Mesenteric fat pad (tissue), 1 donor: ENCODE results near the gene ATP1B4. TPM values are rescaled to one million over a fixed set of nuclear protein-coding genes. Genes with fewer than 3 reads are reported as not detected.

Experiments used
- DNase-seq: peaks from one replicate; pipeline ENCODE4 v3.0.0-alpha.2; 2020; ENCODE audit warnings: low spot score
- total RNA-seq: library from RNA; stranded (reverse); fragmentation: NEBNext Ultra II Directional; extraction: Animal tissue kit (Norgen Biotek cat#: 25700); gene quantifications from one replicate; pipeline ENCODE4 v1.2.1, GENCODE V29; 2021
- donor health status: DM: yes; HTN: yes; CAD: no.

Gene ATP1B4
- total RNA-seq, 1 donor from 2014 or later, result not detected

DNA sequence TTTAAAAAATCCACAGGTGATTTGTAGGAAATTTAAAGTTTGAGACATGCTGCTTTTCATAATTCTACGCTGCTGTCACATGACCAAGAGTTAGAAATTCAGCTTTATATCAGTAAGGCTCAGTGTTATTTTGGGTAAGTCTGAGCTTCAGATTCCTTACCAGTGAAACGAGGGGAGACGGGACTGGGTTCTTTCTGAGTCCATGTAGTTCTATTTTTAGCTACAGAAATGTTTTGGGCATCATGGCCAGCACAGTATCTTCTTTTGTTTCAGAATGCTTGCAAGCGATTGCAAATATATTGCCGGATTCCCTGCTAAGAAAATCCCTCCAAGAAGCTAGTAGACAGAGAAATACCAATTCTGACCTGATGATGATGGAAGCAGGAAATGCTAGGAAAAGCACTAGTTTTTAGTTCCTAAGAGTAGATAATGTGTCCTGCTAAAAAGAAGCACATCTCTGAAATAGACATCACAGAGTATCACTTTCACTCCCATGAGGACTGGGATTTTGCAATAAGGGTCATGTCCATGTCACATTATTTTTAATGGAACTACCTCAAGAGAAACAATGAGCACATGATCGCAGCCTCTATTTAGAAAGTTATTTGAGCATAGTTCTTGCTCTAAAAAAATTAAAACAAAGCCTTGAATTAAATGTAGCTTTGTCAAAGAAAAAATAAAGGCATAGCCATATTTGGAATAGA is 10.9 kb downstream of the ATP1B4 start:
- no peak for DNase-seq

DNA sequence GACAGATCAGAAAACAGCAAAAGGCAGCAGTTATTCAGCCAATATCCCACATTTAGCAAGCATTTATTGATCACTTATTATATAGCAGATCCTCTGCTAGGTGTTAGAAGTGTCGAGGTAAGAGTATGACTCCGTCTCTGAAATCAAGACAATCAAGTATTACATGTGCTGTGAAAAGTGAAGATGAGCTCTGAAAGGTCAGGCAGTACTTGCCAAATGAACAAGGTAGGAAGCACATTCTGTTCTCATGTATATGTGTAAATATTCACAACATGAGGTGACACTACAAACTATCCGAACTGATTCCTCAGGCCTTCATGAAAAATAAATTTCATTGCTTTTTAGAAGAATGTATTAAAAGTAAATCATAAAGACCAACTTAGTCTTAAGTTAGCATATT is 15.3 kb downstream of the ATP1B4 start:
- DNase-seq, result no peak

DNA sequence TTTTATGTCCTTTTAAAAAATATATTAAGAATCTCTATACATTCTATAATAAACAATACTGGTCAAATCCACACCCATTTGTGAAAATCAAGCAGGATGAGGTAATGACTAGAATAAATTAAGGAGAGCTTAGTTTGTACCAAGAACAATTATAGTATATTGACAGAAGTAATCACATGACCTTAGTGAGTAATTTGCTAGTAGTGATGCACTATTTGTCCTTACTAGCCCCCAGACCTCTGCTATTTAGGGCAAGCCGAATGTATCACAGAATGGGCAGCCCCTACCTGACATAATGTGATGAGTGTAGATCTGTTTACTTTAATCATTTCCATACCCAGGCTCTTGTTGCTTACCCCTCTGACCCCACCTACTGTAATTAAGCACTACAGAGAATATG is 15.8 kb downstream of the ATP1B4 start:
- no peak for DNase-seq

DNA sequence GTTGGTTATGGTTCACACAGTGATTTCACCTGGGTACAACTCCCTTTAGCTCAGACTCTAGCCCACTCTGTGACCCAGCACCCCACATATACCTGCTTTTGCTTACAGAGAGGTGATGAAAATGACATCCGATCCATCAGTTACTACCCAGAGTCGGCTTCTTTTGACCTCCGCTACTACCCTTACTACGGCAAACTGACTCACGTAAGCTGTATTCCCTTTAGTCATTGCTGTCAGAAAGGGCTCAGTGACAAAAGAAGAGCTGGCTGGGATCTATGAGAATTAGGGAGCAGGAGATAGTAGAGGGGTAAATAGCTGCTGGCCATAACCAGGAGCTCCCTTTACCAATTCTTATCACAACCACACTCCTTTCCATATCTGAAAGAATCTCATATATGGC is 16.7 kb downstream of the ATP1B4 start:
- no peak for DNase-seq

DNA sequence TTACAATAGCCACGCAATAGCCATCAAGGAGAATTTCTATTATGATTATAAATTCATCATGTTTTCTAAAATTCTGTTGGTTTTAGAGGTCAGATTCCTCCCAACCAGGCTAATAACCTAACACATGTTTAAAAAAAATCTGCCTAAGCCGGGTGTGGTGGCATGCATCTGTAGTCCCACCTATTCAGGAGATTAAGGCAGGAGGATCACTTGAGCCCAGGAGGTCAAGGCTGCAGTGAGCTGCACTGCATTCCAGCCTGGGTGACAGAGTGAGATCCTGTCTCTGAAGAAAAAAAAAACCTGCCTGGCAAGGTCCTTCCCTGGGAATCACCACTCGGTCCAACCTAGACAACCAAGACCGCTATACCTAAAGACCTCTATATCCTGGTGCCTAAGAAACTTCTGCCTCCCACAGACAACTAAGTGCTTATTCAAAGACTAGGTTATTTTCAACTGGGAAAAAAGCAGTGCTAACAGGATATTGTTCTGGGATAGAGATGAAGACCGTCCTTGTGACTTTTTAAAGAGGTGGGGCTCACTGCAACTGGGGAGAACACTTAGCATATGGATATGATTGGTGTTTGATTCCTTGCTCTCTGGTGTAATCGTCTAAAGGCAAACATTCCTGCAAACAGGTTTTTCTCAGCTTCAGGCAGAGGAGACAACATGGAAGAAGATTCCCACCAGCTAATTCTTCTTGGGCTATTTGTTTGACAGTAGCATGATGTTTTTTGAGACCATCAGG is 18.2 kb downstream of the ATP1B4 start:
- DNase-seq, result no peak

DNA sequence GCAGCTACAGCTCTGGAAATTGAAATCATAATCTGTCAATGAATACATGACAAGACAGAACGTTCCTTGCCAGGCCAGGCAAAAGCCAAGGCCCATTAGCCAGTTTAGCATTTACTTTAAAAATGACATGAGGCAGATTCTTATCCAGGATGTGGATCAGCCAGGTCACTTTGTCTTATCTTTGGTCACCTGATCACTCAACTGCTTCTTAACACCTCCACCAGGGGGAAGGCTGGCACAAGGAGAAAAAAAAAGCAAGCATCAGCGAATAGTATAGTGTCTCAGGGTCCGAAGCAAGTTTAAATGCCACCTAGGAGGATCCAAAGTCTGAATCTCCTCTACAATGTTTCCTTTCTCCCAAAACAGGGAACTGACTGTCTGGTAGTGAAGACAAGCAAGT is 18.8 kb downstream of the ATP1B4 start:
- DNase-seq, result no peak

DNA sequence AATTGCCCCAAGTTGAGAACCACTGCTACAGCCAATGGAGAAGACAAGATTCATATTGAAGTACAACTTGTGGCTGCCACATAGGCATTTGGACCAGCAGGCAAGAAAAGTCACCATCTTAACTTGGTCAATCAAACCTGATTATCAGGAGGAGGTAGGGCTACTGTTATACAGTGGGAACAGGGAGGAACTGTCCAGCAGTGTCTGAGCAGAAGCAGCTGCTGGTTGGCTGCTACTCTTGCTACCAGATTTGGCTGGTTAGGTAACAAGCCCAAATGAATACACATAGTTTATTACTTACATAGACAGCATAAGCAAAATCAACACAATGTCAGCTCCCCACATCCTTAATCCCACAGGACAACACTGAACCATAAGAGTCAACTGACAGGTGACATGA is 39.4 kb downstream of the ATP1B4 start:
- no peak for DNase-seq

DNA sequence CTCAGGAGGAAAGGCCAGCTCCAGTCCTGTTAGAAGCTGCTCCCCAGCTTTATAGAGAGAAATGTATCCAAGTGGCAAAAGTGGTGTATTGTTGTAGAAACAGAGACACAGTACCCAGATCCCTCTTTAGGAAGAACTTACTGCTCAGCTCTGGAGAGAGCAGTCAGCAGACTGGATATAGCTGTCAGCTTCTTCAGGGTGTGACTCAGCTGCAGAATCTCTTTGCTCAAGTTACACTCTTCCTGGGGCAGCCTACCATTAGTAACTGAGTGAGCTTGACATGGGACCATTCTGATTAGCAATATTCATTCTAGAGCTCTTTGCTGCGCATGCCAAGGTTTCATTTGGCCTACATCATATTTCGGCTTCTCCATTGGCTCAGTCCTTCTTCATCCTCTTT is 40.5 kb downstream of the ATP1B4 start:
- no peak for DNase-seq

DNA sequence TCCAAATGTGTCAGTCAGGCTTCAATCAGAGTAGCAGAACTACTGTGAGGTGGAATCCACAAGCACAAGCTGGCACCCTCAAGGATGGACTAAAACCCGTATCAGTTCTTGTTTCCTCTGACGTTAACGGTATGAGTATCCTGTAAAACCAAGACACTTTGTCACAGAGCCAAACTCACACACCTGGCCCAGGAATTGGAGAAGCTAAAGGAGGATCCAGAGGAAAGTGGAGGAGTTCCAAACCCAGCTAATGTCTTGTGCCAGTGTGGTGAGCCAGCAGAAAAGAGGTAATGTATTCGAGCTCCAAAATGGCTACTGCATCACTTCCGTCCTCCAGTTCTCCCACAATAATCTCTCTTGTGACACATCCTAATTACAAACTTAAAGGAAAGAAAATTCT is 44.7 kb downstream of the ATP1B4 start:
- no peak for DNase-seq

DNA sequence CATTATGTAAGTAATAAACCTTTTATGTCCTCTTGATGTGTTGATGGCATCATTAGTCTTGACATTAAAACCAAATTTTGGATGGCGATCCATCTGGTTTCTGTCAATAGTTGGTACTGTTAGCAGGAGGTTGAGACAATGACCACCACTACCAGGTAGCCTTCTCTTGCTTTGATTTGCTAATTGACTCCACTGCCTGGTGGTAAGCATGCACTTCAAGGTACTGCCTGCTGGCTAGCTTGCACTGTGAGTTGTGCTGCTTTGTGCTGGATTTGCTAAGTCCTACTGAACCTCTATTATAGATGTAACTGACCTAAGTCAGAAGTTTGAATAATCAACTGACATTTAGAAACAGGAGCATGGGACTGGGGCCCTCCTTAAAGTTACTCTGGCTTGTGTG is 46.3 kb downstream of the ATP1B4 start:
- DNase-seq, result no peak

DNA sequence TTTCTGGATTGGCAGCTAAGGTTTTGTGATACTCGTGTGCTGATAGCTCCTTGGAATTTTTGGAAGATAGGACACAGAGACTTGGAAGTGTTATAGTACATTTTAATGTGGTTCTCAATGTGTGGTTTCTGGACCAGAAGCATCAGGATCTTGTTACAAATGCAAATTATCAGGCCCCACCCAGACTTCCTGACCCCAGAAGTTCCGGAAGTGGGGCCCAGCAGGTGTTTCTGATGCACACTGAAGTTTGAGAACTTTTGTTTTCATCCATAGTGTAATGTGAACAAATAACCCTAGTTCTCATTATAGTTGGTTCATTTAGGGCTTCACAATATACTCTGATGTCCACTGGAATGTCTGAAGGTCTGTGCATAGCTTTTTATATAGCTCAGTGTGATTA is 57.6 kb downstream of the ATP1B4 start:
- DNase-seq, result no peak

DNA sequence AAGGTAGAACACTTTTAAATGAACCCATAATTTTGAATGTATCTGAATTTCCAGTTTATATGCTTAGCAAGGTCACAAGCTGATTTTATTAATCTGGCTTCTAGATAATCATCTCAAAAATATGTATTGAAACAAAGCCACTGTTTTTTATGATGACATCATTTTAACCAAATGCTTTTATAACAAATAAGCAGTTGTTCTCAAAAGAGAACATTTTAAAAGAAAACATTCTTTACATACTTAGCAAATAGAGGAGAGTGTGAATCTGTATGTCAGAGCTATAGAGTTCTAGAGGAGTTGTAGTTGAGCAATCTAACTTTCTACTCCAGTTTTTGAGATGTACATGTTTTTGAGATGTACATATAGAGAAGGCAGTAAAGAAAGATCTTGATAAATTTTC is 64.7 kb downstream of the ATP1B4 start:
- no peak for DNase-seq

DNA sequence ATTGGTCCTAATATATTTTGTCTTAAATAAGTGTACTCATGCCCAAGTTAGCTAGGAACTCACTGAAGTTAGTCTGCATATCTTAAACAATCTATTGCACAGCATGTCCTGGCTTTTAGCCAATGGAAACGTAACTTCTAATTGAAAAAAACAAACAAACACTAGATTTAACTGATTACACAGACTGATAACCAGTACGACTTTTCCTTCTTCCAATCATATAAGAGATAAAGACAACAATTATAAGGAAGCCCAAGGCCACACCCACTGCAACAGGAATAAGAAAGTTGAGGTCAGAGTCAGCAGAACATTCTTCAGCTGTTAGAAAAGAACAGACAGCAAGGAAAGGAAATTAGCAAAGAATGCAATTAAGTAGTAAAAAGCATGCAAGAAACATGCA is 66.4 kb downstream of the ATP1B4 start:
- no peak for DNase-seq

DNA sequence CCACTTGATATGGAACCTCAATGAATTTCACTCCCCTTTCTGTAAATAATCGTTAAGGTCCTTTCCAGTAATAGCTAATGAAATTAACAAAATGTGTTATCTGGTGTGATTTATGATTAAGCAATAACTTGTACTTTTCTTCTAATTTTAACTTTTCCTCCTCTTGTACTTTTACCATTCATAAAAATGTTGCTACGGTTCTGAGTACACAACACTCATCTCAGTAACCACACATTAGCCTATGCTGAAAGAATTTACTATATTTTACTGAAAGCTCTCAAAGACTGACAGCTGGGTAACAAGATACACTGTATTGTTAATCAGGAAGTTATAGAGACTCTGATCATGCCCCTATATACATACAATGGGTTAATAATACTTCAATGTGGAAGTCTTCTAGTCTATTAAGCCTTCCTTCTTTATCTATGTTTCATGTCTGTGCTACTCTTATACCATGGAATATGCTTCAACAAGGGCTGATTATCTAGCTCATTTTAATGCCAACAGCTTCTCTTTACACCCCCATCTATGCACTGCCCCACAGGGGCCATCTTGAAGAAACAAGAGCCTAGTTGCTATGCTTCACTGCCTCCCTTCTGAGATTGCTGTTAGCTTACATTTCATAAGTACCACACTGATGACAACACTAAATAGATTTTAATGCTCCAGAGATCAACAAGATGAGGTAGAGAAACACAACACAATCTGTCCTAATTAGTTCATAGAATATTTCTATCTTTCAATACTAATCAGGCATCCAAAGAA is 68.1 kb downstream of the ATP1B4 start:
- no peak for DNase-seq

Other genes starting within 250 kb of the ATP1B4 start
- 1.2 TPM for gene RHOXF1, start 246.2 kb upstream of the ATP1B4 start, total RNA-seq
- not detected for gene RHOXF2, start 203.5 kb upstream of the ATP1B4 start, total RNA-seq
- 9.9 TPM for gene ZBTB33, start 111.3 kb upstream of the ATP1B4 start, total RNA-seq
- 1.00 TPM for gene TMEM255A, start 50.6 kb upstream of the ATP1B4 start, total RNA-seq
- gene LAMP2, start 107.2 kb downstream of the ATP1B4 start, total RNA-seq, result 107 TPM
- 35.9 TPM for gene CUL4B, start 198.9 kb downstream of the ATP1B4 start, total RNA-seq
- 35.0 TPM for gene MCTS1, start 242.0 kb downstream of the ATP1B4 start, total RNA-seq